A549 treated with AZD9567 at 1 μM for 4 hours (cell line): ENCODE measurements around the gene NRROS. TPM values are rescaled to one million over a fixed set of nuclear protein-coding genes. Genes with fewer than 3 reads are reported as not detected.

Source experiments
- total RNA-seq: library from RNA; stranded (reverse); fragments of 200-300 nt; extraction: Qiagen RNA extraction; gene quantifications from 5 replicates; pipeline ENCODE4 v1.2.3, GENCODE V29; 2022; ENCODE audit not compliant: insufficient read depth

The NRROS gene
- total RNA-seq = 0.02 TPM in 1 of 5 replicates, not detected in the others

GRCh38 chr3:196639483-196640296 is at the start of gene NRROS:
NRROS (plus strand) TSS chr3:196639694; CDS start chr3:196654540, 14,846 bp downstream.

Other genes with a start within 250 kb of the NRROS start
- 6.5 to 11.0 TPM (median 8.7 TPM) in 5 replicates for gene UBXN7, start 207.3 kb upstream of the NRROS start, total RNA-seq
- gene RNF168, start 135.9 kb upstream of the NRROS start, total RNA-seq = 3.2 to 4.0 TPM (median 3.4 TPM) in 5 replicates
- 0.05 TPM in 1 of 5 replicates, not detected in the others for gene SMCO1, start 124.3 kb upstream of the NRROS start, total RNA-seq
- 7.4 to 10.3 TPM (median 8.9 TPM) in 5 replicates for gene WDR53, start 71.1 kb upstream of the NRROS start, total RNA-seq
- 6.5 to 10.2 TPM (median 7.6 TPM) in 5 replicates for gene FBXO45, start 71.0 kb upstream of the NRROS start, total RNA-seq
- 2.3 to 3.6 TPM (median 2.9 TPM) in 5 replicates for gene CEP19, start 72.6 kb downstream of the NRROS start, total RNA-seq
- 32.1 to 49.6 TPM (median 32.9 TPM) in 5 replicates for gene PIGX, start 72.7 kb downstream of the NRROS start, total RNA-seq
- gene PAK2, start 100.2 kb downstream of the NRROS start, total RNA-seq = 33.3 to 54.1 TPM (median 37.0 TPM) in 5 replicates
- gene SENP5, start 228.2 kb downstream of the NRROS start, total RNA-seq = 4.0 to 8.1 TPM (median 6.6 TPM) in 5 replicates